H1 (cell line): ENCODE data around the gene CCNG2. TPM values are rescaled to one million over a fixed set of nuclear protein-coding genes. Genes with fewer than 3 reads are reported as not detected.

Experiments used
- CTCF ChIA-PET: fragments of 300-600 bp; sonication (Branson Sonifier 250); formaldehyde crosslinking; loops from one replicate; lab custom pipeline; 2021; ENCODE audit not compliant: partially characterized antibody; lab: Charles Lee
- POLR2A ChIA-PET: fragments of 300-600 bp; sonication (Branson Sonifier 250); formaldehyde crosslinking; loops from one replicate; lab custom pipeline; 2021; ENCODE audit warnings: inconsistent platforms; ENCODE audit not compliant: partially characterized antibody; lab: Charles Lee
- DNase-seq, 2 experiments: peaks; one replicate each; pipeline versions ENCODE4 v3.0.0 to v3.0.0-alpha.2; 2010 to 2022; ENCODE audit warnings: low spot score in 2 of 2, low read depth in 1 of 2, mixed read lengths in 1 of 2
- FAIRE-seq: peaks from 2 replicates; lab custom pipeline; 2011; peaks lifted over from hg19 to GRCh38; lab: Jason Lieb, UNC
- H2AFZ ChIP-seq: 2 replicates; pipeline ENCODE4 v1.8.1; 2012; ENCODE audit warnings: low read length, inconsistent platforms
- H2AK5ac ChIP-seq: 2 replicates; pipeline ENCODE4 v1.6.1; 2013; ENCODE audit warnings: low read depth, low read length
- H2BK120ac ChIP-seq: replicated peaks from 2 replicates; pipeline ENCODE3; 2013; ENCODE audit warnings: low read depth, low read length, inconsistent platforms
- H2BK12ac ChIP-seq: 2 replicates; pipeline ENCODE4 v1.6.1; 2013; ENCODE audit warnings: low read depth, low read length
- H2BK15ac ChIP-seq: 2 replicates; pipeline ENCODE4 v1.6.1; 2013; ENCODE audit warnings: low read length
- H2BK20ac ChIP-seq: 2 replicates; pipeline ENCODE4 v1.6.1; 2013; ENCODE audit warnings: low read length
- H2BK5ac ChIP-seq: 2 replicates; pipeline ENCODE4 v1.6.1; 2013; ENCODE audit warnings: low read depth, low read length
- H3K14ac ChIP-seq: 2 replicates; pipeline ENCODE4 v1.6.1; 2013; ENCODE audit warnings: inconsistent platforms; ENCODE audit not compliant: insufficient read length
- H3K18ac ChIP-seq: 2 replicates; pipeline ENCODE4 v1.6.1; 2013; ENCODE audit warnings: low read length; ENCODE audit errors: extremely low read depth
- H3K23ac ChIP-seq: 2 replicates; pipeline ENCODE4 v1.6.1; 2013; ENCODE audit warnings: inconsistent platforms; ENCODE audit not compliant: insufficient read length
- H3K23me2 ChIP-seq: 2 replicates; pipeline ENCODE4 v1.6.1; 2013; ENCODE audit warnings: low read depth, low read length
- H3K27ac ChIP-seq: 2 replicates; pipeline ENCODE4 v1.6.1; 2011; ENCODE audit warnings: low read depth, low read length, inconsistent platforms
- H3K27me3 ChIP-seq, 4 experiments: replicated peaks in 1 of 4; 1 replicate in 1 of 4; 2 replicates in 3 of 4; pipeline versions ENCODE4 v1.6.1 to v1.8.1; 2011 to 2013; ENCODE audit warnings: low read length in 3 of 4, mild to moderate bottlenecking in 3 of 4, inconsistent platforms in 2 of 4, mixed read lengths in 2 of 4, moderate library complexity in 1 of 4; ENCODE audit not compliant: control insufficient read depth in 3 of 4, insufficient read depth in 3 of 4; ENCODE audit errors: extremely low read depth in 1 of 4
- H3K36me3 ChIP-seq, 4 experiments: 2 replicates each; pipeline versions ENCODE4 v1.6.1 to v1.8.1; 2011 to 2013; ENCODE audit warnings: mild to moderate bottlenecking in 4 of 4, low read length in 3 of 4, moderate library complexity in 2 of 4, control low read depth in 1 of 4, inconsistent platforms in 1 of 4; ENCODE audit not compliant: insufficient read depth in 4 of 4, control insufficient read depth in 2 of 4
- H3K4ac ChIP-seq: replicated peaks from 2 replicates; pipeline ENCODE3; 2013; ENCODE audit warnings: low read length, low read depth, mixed read lengths, inconsistent platforms; ENCODE audit not compliant: insufficient read length
- H3K4me1 ChIP-seq, 4 experiments: replicated peaks in 1 of 4; 1 replicate in 1 of 4; 2 replicates in 3 of 4; pipeline versions ENCODE4 v1.6.1 to v1.8.1; 2011 to 2013; ENCODE audit warnings: low read length in 3 of 4, inconsistent platforms in 2 of 4, mixed read lengths in 1 of 4; ENCODE audit not compliant: insufficient read depth in 4 of 4, control insufficient read depth in 3 of 4
- H3K4me2 ChIP-seq, 2 experiments: 2 replicates each; pipeline versions ENCODE4 v1.6.1 to v1.8.1; 2011 to 2013; ENCODE audit warnings: low read depth in 2 of 2, low read length in 2 of 2, control low read depth in 1 of 2, inconsistent platforms in 1 of 2, mild to moderate bottlenecking in 1 of 2; ENCODE audit not compliant: insufficient read depth in 1 of 2
- H3K4me3 ChIP-seq, 4 experiments: fragments of 200-600, 300-600 bp in 1 of 4; sonication (generic), shearing (Covaris generic), sonication (Bioruptor Twin) in 1 of 4; 2 replicates each; pipeline versions ENCODE4 v1.5.1 to v1.8.1; 2011 to 2016; ENCODE audit warnings: low read length in 4 of 4, low read depth in 3 of 4, control low read depth in 2 of 4, inconsistent platforms in 2 of 4, mild to moderate bottlenecking in 2 of 4, mixed read lengths in 1 of 4, moderate library complexity in 1 of 4; ENCODE audit not compliant: insufficient read depth in 2 of 4; ENCODE audit errors: extremely low read depth in 1 of 4
- H3K56ac ChIP-seq: replicated peaks from 2 replicates; pipeline ENCODE3; 2013; ENCODE audit warnings: low read depth, mild to moderate bottlenecking, mixed read lengths, low read length, inconsistent platforms; ENCODE audit not compliant: insufficient read length
- H3K79me1 ChIP-seq: 2 replicates; pipeline ENCODE4 v1.6.1; 2013; ENCODE audit warnings: low read depth, low read length, control low read depth
- H3K79me2 ChIP-seq, 2 experiments: 2 replicates each; pipeline versions ENCODE4 v1.6.1 to v1.8.1; 2012 to 2013; ENCODE audit warnings: low read length in 2 of 2, mild to moderate bottlenecking in 2 of 2, inconsistent platforms in 1 of 2; ENCODE audit not compliant: insufficient read depth in 2 of 2, control insufficient read depth in 1 of 2
- H3K9ac ChIP-seq, 4 experiments: replicated peaks in 1 of 4; 1 replicate in 1 of 4; 2 replicates in 3 of 4; pipeline versions ENCODE4 v1.6.1 to v1.8.1; 2011 to 2013; ENCODE audit warnings: low read depth in 3 of 4, low read length in 3 of 4, control low read depth in 2 of 4, mild to moderate bottlenecking in 2 of 4, moderate library complexity in 2 of 4, inconsistent platforms in 1 of 4; ENCODE audit errors: extremely low read depth in 1 of 4
- H3K9me3 ChIP-seq, 2 experiments: 2 replicates each; pipeline versions ENCODE4 v1.6.1 to v1.8.1; 2012 to 2013; ENCODE audit warnings: mild to moderate bottlenecking in 2 of 2, moderate library complexity in 2 of 2, control low read depth in 1 of 2, inconsistent platforms in 1 of 2, low read depth in 1 of 2, low read length in 1 of 2, mixed read lengths in 1 of 2; ENCODE audit not compliant: insufficient read depth in 2 of 2
- H4K20me1 ChIP-seq, 2 experiments: replicated peaks in 1 of 2; 2 replicates each; pipeline versions ENCODE3 to v1.8.1; 2011 to 2013; ENCODE audit warnings: inconsistent platforms in 2 of 2, low read length in 2 of 2, mild to moderate bottlenecking in 1 of 2; ENCODE audit not compliant: insufficient read depth in 2 of 2, control insufficient read depth in 1 of 2
- H4K5ac ChIP-seq: 2 replicates; pipeline ENCODE4 v1.6.1; 2013; ENCODE audit warnings: low read length, low read depth, mixed read lengths, inconsistent platforms; ENCODE audit not compliant: insufficient read length
- H4K8ac ChIP-seq: 2 replicates; pipeline ENCODE4 v1.8.0; 2013; ENCODE audit warnings: mild to moderate bottlenecking, moderate library complexity, low read length, inconsistent platforms; ENCODE audit not compliant: insufficient read depth; ENCODE audit errors: extremely low read depth
- H4K91ac ChIP-seq: replicated peaks from 2 replicates; pipeline ENCODE3; 2013; ENCODE audit warnings: low read length, mixed read lengths, inconsistent platforms; ENCODE audit not compliant: insufficient read length
- CHD2 ChIP-seq: IDR thresholded peaks from 2 replicates; pipeline ENCODE4 v1.6.1; 2012; ENCODE audit warnings: low read length, improper control_type of control experiment
- EGR1 ChIP-seq: IDR thresholded peaks from 2 replicates; pipeline ENCODE4 v1.6.1; 2011; ENCODE audit warnings: low read depth, low read length, borderline replicate concordance
- HDAC6 ChIP-seq: IDR thresholded peaks from one replicate; pipeline ENCODE4 v1.7.1; 2012; ENCODE audit warnings: low read depth, mild to moderate bottlenecking, inconsistent platforms, low read length, moderate library complexity
- NRF1 ChIP-seq: IDR thresholded peaks from 2 replicates; pipeline ENCODE4 v1.6.1; 2011; ENCODE audit warnings: mild to moderate bottlenecking, low read depth, low read length, improper control_type of control experiment
- POU5F1 ChIP-seq: IDR thresholded peaks from 2 replicates; pipeline ENCODE4 v1.6.1; 2011; ENCODE audit warnings: low read depth, mild to moderate bottlenecking, low read length, moderate library complexity
- RFX5 ChIP-seq: IDR thresholded peaks from 2 replicates; pipeline ENCODE4 v1.6.1; 2011; ENCODE audit warnings: low read depth, low read length, improper control_type of control experiment, borderline replicate concordance
- RXRA ChIP-seq: IDR thresholded peaks from 2 replicates; pipeline ENCODE4 v1.6.1; 2011; ENCODE audit warnings: low read depth, mild to moderate bottlenecking, low read length, moderate library complexity; ENCODE audit not compliant: insufficient read depth
- SP2 ChIP-seq: IDR thresholded peaks from 2 replicates; pipeline ENCODE4 v1.6.1; 2012; ENCODE audit warnings: mild to moderate bottlenecking, low read length, inconsistent platforms
- SRF ChIP-seq: IDR thresholded peaks from 2 replicates; pipeline ENCODE4 v1.6.1; 2011; ENCODE audit warnings: mild to moderate bottlenecking, low read depth, low read length, moderate library complexity
- SUZ12 ChIP-seq: fragments of 200-600 bp; sonication (generic); IDR thresholded peaks from 2 replicates; pipeline ENCODE4 v1.6.1; 2012; ENCODE audit warnings: mild to moderate bottlenecking, inconsistent platforms, low read length, moderate library complexity, mixed read lengths
- TBP ChIP-seq: IDR thresholded peaks from 2 replicates; pipeline ENCODE4 v1.6.1; 2011; ENCODE audit warnings: low read depth, low read length, improper control_type of control experiment
- TCF12 ChIP-seq: IDR thresholded peaks from 2 replicates; pipeline ENCODE4 v1.6.1; 2011; ENCODE audit warnings: low read depth, mild to moderate bottlenecking, low read length
- WGBS, 2 experiments: shearing (Covaris generic) in 1 of 2; methylation state at CpG; one replicate each; pipeline versions ENCODE4 v1.1.6 to v1.1.7; 2013 to 2015; ENCODE audit warnings: low lambda C conversion rate in 2 of 2, mixed read lengths in 2 of 2, inconsistent platforms in 1 of 2, low coverage in 1 of 2, missing lambda C conversion rate in 1 of 2; ENCODE audit not compliant: insufficient replicate concordance in 2 of 2, insufficient coverage in 1 of 2, insufficient read length in 1 of 2; ENCODE audit errors: extremely low coverage in 1 of 2, missing lambda C conversion rate in 1 of 2; 5-methylcytosine and 5-hydroxymethylcytosine counted together
- polyA plus RNA-seq, 7 experiments: library from polyadenylated mRNA; depleted of rRNA in 3 of 7; stranded (reverse) in 5 of 7; unstranded in 2 of 7; fragments of >200 nt in 5 of 7; fragments of 200-250 nt in 2 of 7; gene quantifications; 1 replicate in 5 of 7; 2 replicates in 1 of 7; 4 replicates in 1 of 7; pipeline versions ENCODE4 v1.2.1 to v1.2.3, GENCODE V29; 2011 to 2013; ENCODE audit warnings: missing spikeins in 2 of 7, mixed read lengths in 2 of 7
- total RNA-seq: library from RNA; stranded (reverse); fragmentation: NEBNext Ultra II Directional; extraction: Animal tissue kit (Norgen Biotek cat#: 25700); gene quantifications from 2 replicates; pipeline ENCODE4 v1.2.1, GENCODE V29; 2021
- TF ChIP-seq, protein P1 (sequence below), 3 experiments: IDR thresholded peaks; 1 replicate in 2 of 3; 2 replicates in 1 of 3; pipeline versions ENCODE4 v1.5.1 to v1.6.1; 2011; ENCODE audit warnings: low read length in 3 of 3, mild to moderate bottlenecking in 3 of 3, inconsistent platforms in 2 of 3, low read depth in 1 of 3, moderate library complexity in 1 of 3; ENCODE audit not compliant: insufficient read depth in 1 of 3; ENCODE audit errors: control extremely low read depth in 1 of 3

The CCNG2 gene
- total and polyA plus RNA-seq, 2 of the 8 experiments (the other 6 are each of a cell fraction or from before 2014, with no cell fraction given), result 3.5 to 13.9 TPM

DNA sequence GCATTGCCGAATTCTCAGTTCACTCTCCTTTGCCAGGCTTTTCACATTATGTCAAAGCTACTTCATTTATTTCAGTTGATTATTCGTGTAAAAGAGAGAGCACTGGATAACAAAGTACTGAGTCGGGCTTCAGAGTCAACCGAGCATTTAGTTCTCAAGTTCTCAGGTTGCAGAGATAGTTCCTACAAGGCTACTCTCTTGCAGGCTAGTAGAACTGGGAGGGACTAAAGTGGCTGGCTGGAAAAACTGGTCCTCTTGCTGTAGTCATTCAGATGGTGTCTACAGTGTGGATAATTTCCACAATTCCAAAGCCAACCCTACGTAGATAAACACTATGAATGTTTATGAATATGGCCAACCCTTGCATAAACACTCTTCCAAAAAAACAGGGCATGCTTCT is 4.6 kb upstream of the CCNG2 start:
- Histone ChIP-seq H3K79me2 (no peaks in the 10 kb centered on the region), H2AFZ (peak overlapping the region; percentile 71; the same call in 1 of the 2 replicates), H4K8ac (no peak overlapping the region), H2BK15ac (no peak overlapping the region), H3K4me2 (no peak overlapping the region), H2AK5ac (no peak overlapping the region), H3K4ac (no peak overlapping the region), H3K56ac (no peak overlapping the region), H3K18ac (no peak overlapping the region), H4K91ac (no peak overlapping the region), H3K36me3 (no peaks in the 10 kb centered on the region), H2BK120ac (no peak overlapping the region), H4K20me1 (no peaks in the 10 kb centered on the region), H2BK12ac (no peak overlapping the region), H3K4me3 (no peak overlapping the region), H3K23me2 (no peaks in the 10 kb centered on the region), H3K9ac (no peak overlapping the region), H3K79me1 (no peaks in the 10 kb centered on the region), H3K14ac (no peak overlapping the region), H3K27me3 (no peaks in the 10 kb centered on the region), H4K5ac (no peak overlapping the region), H2BK20ac (no peak overlapping the region), H3K23ac (no peak overlapping the region), H3K27ac (no peak overlapping the region), H3K9me3 (no peaks in the 10 kb centered on the region), H2BK5ac (no peak overlapping the region), H3K4me1 (peaks cover 0 to 6% (median 2%) of the 10 kb centered on the region in 4 experiments; a peak in 4 of 7 replicates)
- CTCF ChIA-PET, result interaction anchor here (0.6 to 2.2 kb wide), 5 partner anchors 26 to 683 kb away, joined by 3 to 10 read pairs (median 5); no protein-coding TSS in a partner anchor
- DNase-seq (no peak), FAIRE-seq (peak; percentile 52)
- POLR2A ChIA-PET, result interaction anchor here (0.6 kb wide), 2 partner anchors 28 to 63 kb away, joined by 3 read pairs; no protein-coding TSS in a partner anchor
- WGBS, 2 experiments, result 45% methylated on average over 5 of the region's 5 CpGs; no CpG with 5 or more reads in 1 of the 2 experiments
- TF ChIP-seq NRF1 (no peak), SP2 (no peak), SRF (no peak), SUZ12 (no peak), TCF12 (no peak), HDAC6 (no peak), RFX5 (no peak), RXRA (no peak), POU5F1 (no peak), TBP (no peak), EGR1 (no peak), CHD2 (no peak)
- TF ChIP-seq, protein P1, sequence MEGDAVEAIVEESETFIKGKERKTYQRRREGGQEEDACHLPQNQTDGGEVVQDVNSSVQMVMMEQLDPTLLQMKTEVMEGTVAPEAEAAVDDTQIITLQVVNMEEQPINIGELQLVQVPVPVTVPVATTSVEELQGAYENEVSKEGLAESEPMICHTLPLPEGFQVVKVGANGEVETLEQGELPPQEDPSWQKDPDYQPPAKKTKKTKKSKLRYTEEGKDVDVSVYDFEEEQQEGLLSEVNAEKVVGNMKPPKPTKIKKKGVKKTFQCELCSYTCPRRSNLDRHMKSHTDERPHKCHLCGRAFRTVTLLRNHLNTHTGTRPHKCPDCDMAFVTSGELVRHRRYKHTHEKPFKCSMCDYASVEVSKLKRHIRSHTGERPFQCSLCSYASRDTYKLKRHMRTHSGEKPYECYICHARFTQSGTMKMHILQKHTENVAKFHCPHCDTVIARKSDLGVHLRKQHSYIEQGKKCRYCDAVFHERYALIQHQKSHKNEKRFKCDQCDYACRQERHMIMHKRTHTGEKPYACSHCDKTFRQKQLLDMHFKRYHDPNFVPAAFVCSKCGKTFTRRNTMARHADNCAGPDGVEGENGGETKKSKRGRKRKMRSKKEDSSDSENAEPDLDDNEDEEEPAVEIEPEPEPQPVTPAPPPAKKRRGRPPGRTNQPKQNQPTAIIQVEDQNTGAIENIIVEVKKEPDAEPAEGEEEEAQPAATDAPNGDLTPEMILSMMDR (IDR thresholded peaks at IDR 0.05; ENCODE audit: control extremely low read depth in 1 of 3, insufficient read depth in 1 of 3, low read depth in 1 of 3, low read length in 3 of 3), result no peak
